ENCODE data around the gene UBXN1.

UBXN1 gene

DNA sequence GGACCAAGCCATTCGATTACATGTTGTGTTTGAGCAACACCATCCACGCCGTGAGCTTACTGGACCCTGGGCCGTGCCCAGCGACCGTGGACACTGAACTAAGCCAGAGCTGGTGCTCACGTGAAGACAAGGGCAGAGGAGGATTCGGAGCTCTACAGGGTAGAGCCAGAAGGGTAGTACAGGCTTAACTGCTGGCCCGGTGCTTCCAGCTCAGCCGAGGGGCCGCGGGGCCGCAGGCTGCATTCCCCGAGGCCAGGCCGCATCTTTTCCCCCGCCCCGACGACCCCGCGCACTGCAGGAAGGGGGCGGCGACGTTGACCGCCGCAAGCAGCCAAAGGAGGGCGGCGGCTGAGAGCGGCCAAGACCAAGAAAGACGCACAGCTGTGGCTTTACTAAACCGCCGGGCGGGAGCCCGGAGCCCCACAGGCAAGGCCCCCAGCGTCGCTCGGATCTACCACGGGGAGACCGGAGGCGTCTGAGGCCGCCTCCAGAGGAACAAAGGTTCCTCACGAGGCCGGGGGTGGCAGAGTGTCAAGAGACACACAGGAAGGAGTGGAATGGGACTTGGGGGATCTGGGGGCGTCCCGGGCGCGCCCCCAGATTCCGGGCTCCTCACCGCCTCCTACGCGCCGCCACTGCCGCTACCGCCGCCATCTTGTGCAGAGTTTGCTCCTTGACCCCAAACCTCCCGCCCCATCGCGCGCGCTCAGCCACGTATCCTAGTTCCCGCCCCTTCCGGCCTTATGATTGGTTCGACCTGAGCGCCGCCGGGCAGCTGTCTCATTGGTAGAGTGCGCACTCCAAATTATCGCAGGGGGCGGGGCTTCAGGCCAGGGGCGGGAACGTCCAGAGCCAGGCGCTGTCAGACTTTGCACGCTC is 32.7 kb downstream of the UBXN1 start, which contains the start of gene GANAB:
GANAB (minus strand) TSS at position 668 of the 879 bp plus-strand sequence; CDS start at position 654, 14 bp downstream.
- peak; percentile 100 for DNase-seq (ENCODE audit: low spot score)

DNA sequence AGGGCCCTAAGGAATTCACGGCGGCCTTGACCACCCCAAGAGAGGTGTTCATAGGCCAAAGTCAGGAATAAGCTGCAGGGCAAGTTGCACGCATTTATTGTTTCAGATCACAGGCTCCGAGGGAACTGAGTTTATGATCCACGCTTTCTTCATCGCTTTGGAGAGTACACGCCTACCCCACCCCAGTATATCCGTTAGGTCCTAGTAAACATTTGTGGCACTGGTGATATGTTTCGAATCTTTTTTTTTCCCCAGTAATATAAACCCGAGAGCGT is 33.3 kb downstream of the UBXN1 start:
- no peak for DNase-seq (ENCODE audit: low spot score)

DNA sequence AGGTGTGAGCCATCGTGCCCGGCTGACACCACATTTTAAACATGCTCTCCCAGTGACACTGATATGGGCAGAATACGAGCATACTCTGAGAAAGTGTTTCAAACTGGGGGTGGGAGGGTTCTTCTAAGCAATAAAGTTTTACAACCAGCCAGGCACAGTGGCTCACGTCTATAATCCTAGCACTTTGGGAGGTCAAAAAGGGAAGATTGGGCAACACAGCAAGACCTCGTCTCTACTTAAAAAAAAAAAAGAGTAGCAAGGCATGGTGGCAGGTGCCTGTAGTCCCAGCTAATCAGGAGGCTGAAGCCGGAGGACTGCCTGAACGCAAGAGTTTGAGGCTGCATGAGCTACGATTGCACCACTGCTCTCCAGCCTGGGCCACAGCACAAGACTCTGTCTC is 34.7 kb downstream of the UBXN1 start:
- DNase-seq (ENCODE audit: low spot score): no peak

GRCh38 chr11:62632492-62632891 is 46.4 kb downstream of the UBXN1 start:
- DNase-seq (ENCODE audit: low spot score): no peak

DNA sequence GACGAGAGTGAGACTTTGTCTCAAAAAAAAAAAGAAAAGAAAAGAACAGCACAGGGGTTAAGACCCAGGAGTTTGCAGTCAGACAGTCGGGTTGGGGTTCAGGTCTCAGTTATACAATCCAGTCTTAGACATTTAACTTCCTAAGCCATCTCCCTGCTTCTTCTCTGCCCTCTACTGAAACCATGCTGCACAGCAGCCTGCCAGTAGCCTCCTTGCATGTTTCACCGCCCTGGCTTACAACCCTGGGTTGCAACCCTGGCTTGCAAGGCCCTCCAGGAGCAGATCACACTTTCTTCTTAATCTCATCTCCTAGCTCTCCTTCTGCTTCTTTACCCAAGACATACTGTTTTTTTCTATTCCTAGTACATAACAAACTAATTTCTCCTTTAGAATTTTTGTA is 51.2 kb downstream of the UBXN1 start:
- no peak for DNase-seq (ENCODE audit: low spot score)

All from hepatic stellate cell (primary cell).